GM21423 (cell line): ENCODE measurements around the gene CEP295NL.
"Not testable (repeated sequence)": the region's sequence is repeated elsewhere in the genome, so short reads cannot be mapped to it uniquely, and the experiment has no call there.

Experiments
- ATAC-seq: cut with Tn5 transposase; IDR thresholded peaks from one replicate; pipeline ENCODE4 v1.9.1; 2021; ENCODE audit warnings: mild to moderate bottlenecking, moderate library complexity; ENCODE audit not compliant: unreplicated experiment

Gene CEP295NL, protein sequence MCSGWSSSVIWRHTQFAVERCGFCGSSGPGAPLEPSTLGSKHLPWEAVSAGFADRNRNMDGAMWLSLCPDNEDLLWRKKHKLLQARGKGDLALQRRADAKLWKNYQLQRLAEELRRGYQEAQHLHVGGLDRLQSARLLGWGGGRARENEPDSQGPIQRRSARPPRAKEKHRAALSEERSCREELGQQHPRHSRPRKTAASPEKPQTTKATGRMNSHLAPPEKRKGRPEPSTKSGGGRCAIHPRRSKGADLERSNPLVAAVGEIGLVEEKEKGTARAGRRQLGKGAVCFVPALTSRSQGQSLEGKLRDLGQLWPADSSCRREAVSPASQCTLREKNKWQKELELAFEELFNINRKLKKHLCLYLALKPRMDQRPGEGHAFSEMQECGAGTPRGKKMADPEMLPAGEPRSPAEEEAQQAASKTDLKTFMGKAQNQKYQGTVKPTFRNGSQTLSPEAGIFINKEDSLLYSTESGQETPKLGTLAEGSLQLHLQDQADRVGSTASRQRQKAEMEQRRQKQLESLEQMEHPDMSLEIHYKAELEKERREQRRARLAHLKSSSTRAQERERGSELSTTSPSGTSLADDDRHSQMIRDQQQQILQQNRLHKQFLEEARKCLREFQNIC

DNA sequence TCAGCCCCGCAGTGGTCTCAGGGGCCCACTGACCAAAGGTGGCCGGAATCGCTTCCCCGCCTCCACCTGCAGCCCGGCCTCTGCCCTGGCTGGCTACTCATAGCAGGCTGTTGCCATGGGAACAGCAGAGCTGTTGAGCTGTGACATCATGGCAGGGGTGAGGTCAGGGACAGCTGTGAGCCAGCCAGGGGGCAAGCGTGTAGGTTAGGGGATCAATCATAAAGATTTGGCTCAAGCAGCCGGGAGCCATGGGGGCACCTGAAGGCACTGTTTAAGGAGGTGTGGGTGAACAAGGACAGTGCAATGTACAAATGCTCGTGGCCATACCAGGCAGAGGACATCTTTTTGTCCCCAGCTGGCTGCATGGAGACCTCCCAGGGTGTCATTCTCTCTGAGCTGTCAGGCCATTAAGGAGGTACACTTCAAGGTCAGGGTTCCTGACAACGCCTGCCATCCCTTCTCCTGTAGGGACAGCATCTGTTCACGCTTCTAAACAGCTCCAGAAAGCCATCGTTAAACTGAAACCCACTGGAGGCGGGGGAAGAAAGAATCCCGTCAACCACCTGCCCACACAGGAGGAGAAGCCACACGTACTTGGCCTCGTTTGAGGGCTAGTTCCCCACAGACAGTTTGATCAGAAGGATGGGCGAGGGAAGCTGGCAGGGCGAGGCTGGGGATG is at the start of gene CEP295NL:
CEP295NL (minus strand) TSS at position 101 of the 679 bp plus-strand sequence. CDS start 1,373 bp downstream, outside the sequence.
- no peak for ATAC-seq

DNA sequence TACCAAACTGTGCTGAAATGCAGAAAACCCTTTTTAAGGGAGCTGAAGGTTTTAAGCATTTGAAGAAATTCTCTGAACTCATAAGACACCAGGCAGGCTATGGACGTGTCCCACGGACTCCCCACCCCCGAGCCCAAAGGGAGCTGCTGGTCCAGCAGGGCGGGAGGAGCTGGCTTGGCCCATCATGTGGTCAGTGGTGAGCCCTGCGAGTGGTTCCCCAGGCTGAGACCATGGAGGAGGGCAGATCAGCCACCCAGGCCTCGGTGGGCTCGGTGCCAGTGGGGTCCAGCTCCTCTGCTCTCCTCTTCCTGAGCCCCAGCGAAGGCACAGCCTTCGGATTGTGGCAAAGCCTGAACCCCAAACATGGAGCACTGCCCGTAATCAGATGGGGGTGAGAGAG is 49.7 kb upstream of the CEP295NL start:
- no peak for ATAC-seq

DNA sequence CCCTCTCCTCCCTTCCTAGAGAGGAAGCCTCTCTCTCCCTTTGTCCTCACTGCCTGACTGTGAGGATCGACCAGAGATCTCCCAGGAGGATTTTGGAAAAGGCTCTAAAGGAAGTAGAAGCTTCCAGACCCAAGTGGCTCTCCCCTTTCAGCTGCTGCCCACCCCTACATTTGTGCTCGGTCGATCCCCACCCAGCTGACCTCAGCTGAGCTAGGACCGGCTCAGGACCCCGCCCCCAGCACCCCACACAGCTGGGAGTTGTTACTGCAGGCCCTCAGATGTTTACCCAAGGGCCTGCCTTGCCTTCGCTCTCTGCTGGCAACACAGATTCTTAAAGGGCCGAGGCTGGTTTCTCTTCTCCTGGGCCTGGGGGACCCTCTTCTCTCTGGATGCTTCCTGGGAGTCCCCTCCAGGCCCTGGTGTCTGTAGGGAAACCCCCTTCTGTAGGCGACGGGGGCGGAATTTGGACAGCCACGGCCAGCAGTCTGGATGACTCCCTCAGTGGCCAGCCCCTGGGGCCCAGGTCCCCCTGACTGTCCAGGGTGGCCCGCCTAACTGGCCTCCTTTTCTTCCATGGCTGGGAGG is 49.1 kb upstream of the CEP295NL start:
- ATAC-seq = no peak

DNA sequence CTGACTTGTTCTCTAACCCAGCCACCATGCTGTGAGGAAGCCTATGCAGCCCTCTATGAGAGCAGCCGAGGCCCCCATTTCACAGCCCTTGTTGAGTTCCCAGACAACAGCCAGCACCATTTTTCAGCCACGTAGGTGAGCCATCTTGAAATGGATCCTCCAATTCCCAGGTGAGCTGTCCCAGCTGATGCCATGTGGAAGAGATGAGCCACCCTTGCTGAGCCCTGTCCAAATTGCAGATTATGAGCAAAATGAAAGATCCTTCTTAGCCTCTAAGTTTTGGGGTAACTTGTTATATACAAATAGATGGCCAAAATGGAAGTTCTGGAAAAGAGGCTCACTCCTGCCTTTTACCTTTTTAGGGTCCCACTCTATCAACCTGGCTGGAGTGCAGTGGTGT is 47.9 kb upstream of the CEP295NL start:
- no peak for ATAC-seq

DNA sequence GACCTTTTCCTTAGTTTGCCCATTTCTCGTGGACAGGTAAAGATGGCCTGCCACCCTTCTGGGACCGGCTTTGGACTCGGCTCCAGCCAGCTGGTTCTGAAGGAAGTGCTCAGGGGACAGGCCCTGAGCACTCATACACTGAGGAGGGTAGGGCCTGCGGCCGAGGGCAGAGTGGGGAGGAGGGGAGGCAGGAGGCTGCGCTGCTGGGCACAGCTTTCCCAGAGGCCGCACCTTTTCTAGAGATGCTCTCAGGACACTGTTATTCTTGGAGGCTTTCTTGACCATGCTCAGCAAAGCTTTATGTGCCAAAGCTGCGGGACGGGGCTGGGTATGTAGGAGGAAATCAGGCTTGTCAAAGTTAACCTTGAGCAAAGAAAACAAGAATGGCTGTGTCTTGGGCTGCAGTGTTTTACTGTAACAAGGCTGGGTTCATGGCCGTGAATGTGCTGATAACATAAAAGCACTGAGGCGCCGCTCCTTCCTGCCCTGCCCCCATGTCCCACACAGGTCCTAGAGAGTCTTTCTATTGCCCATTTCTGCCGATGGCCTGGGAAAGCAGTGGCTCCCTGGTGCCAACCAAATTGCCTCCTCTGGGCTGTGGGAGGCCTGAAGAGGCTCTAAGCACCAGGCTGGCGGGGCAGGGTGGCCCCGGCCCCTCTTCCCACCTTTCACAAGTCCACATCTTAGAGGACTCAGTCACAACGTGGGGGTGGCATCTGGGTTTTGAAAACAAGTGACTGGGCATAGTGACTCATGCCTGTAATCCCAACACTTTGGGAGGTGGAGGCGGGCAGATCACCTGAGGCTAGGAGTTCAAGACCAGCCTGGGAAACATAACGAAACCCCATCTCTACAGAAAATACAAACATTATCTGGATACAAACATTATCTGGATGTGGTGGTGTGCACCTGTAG is 44.5 kb upstream of the CEP295NL start:
- ATAC-seq = no peak

DNA sequence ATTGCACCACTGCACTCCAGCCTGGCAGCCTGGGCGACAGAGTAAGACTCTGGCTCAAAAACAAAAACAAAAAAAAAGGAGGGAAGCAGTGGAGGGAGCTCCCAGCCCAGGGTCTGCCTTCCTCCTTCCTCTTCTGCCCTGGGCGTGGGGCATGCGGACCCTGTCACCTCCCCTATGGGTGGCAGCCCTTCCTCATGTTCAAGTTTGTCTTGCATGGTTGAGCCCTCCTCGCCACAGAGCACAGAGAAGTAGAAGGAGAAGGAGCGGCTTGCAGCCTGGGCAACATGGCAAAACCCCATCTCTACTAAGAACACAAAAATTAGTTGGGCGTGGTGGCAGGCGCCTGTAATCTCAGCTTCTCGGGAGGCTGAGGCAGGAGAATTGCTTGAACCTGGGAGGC is 43.6 kb upstream of the CEP295NL start:
- no peak for ATAC-seq

DNA sequence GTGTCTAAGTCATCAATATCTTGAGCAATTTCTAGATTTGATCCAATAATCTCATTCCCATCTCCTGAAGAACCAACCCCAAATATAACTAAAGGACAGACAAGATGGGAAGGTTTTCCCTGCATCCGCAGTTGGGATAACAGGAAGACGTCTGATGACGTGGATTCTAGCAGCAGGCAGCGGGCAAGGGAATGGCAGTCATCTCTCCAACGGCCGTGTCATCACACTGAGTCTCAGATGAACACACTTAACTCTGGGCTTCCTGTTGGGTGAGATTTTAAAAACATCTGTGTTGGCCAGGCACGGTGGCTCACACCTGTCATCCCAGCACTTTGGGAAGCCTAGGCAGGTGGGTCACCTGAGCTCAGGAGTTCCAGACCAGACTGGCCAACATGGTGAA is 43.1 kb upstream of the CEP295NL start:
- ATAC-seq = no peak

DNA sequence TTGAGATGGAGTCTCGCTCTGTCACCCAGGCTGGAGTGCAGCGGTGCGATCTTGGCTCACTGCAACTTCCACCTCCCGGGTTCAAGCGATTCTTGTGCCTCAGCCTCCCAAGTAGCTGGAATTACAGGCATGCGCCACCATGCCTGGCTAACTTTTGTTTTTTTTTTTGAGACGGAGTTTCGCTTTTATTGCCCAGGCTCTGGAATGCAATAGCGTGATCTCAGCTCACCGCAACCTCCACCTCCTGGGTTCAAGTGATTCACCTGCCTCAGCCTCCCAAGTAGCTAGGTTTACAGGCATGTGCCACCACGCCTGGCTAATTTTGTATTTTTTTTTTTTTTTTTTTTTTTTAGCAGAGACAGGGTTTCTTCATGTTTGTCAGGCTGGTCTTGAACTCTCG is 42.5 kb upstream of the CEP295NL start:
- ATAC-seq = not testable (repeated sequence)

DNA sequence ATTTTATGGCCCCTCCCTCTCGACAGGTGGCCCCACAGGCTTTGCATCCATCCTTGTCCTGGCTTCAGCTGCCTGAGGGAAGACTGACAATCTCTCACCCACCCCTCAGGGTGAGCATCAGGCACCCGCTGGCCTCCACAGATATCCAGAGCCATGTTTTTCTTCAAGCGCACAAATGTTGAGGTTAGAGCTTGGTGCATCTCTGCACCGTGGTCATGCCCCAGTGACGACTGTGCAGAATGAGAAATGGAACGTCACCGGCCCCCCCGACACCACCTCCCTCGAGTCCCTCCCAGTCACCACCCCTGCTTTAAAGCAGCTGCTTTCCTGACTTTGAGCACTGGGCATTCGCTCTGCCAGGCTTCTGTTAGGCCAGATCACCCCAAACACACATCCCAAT is 42.0 kb upstream of the CEP295NL start:
- no peak for ATAC-seq

DNA sequence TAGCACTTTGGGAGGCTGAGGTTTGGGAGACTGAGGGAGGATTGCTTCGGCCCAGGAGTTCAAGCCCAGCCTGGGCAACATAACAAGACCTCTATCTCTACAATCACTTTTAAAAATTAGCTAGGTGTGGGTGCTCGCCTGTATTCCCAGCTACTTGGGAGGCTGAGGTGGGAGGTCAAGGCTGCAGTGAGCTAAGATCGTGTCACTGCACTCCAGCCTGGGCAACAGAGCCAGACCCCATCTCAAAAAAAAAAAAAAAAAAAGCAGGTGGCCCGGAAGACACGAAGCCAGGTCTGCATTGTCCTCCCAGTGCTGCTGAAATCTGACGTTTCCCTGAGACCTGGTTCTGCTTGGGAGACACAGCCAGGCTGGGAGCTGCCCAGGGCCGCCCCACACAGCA is 41.0 kb upstream of the CEP295NL start:
- no peak for ATAC-seq

DNA sequence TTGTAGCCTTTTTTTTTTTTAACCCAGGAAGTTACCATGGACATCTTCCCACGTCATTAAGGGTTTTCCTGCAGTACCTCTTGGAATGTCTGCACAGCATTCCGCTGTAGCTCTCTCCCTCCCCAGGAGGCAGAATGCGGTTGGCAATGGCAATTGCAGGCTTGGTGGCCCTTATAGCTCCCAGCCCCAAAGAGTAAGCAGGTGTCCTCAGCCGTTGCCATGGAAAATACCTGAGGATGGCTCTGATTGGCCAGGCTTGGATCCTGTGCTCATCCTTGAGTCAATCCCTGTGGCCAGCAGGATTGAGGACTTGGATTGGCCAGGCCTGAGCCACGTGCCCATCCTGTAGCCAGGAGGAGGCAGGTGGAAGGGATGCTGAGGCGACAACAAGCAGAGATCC is 37.7 kb upstream of the CEP295NL start:
- no peak for ATAC-seq

DNA sequence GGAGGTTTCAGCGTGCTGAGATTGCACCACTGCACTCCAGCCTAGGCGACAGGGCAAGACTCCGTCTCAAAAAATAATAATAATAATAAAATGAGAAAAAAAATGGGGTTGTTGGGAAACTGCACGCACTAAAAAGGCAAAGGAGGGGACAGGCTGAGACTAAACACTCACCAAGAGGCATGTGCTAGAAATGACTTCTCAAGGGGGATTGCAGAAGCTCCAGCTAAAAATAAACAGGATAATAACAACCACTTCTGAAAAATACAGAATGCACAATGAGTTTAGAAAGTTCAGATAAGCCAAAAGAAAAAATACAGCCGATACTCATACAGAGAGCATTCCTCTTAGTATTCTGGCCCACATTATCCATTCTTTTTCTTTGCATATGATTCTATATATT is 37.3 kb upstream of the CEP295NL start:
- no peak for ATAC-seq

DNA sequence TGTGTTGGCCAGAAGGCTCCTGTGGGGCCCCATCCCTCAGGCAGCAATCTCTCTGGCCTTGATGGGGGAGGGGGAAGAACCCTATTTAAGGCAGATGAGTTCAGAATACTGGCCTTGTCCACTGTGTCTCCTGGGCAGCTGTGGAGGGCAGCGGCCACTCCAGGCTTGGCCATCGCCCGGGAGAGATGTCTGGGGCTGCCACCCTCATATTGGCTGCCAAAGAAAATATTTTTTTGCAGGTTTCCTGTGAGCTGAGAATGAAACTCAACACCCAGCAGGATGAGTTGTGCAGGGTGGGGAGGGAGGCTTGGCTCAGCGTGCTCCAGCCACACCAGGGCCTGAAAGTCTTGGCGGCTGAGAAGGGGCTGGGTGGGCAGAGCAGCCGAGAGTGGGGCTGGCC is 36.6 kb upstream of the CEP295NL start:
- ATAC-seq = no peak

DNA sequence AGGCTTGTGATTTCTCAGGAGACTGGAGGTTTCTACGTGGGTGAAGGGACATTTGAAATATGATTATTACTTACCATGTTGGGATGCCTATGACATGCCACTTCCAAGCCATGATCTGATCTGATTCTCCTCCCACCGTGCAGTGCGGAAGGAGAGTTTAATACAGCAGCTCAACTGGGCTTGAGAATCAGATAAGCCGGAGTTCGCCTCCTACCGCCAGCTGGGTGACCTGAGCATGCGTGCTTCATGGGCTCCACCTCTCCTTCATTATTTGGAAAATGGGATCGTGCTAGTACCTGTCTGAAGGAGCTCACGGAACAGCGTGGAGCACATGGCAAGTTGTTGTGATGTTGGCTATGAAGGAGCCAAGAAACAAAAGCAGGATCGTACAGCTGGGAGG is 34.6 kb upstream of the CEP295NL start:
- no peak for ATAC-seq

DNA sequence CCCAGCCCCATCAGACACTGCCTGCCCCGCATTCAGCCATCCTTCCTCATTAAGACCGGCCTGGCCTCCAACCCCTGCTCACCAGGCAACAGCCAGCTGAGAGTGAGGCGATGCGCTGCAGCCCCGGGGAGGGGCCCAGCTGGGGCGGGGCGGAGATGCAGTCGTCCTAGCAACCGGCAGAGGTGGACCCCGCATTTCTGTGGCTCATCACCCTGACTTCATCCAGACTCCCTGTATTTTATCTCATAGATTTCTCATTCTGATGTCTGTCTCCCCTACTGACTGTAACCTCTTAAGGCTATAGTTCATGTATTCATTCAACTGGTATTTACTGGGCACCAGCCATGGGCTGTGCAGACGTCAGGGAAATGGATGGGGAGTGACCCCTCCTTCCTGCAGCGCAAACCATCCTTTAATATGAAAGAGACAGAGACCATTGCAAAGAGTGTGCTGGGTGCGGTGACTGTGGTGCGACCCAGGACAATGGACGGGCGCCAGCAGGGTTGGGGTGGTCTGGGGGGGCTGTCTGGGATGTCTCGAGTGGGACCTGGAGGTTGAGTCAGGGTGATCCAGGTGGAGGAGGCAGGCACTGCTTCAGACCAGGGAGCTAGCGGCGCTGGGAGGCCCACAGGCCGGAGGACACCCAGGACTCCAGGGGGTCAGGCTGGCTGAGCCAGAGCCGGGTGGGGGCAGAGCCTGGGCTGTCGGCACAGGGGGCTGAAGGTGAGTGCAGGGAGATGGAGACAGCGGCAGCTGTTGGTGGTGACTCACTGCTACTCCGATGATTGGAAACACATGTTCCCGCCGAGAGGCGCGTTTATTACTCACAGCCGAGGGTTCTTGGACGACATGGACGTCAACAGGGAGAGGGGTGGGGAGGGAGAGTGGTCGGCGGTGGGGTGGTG is 32.7 kb upstream of the CEP295NL start:
- ATAC-seq = no peak

DNA sequence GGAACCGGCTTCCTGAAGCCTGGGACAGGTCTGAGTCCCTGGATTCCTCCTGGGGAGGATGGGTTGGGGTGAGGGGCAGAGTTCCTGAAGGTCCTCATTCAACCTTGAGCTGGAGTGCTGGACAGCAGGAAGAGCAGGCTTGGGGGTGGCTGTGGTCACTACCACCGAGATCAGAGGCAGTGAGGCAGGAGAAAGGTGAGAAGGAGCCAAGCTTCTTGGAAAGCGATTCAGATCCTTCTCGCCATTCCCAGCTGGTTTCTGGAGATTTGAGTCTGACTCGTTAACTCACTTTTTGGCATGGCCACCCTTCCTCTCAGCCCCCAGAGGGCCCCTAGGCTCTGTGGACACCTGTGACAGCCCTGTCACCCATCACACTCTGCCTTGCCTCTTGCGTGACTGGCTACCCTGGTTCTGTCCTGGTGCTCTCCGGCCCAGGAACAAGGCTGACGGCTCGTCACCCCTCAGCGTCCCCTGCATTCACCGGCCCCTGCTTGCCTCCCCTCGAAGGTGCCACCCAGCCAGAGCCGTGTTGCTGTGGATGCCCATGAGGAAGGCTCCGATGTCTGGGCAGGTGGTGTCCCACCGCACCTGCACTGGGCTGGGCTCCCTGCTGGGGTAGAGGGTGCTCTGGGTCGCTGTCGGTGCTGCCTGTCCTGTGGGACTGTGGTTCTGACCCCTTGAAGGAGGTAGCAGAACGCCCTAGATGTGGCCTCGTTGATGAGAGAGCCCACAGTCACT is 31.8 kb upstream of the CEP295NL start:
- no peak for ATAC-seq

DNA sequence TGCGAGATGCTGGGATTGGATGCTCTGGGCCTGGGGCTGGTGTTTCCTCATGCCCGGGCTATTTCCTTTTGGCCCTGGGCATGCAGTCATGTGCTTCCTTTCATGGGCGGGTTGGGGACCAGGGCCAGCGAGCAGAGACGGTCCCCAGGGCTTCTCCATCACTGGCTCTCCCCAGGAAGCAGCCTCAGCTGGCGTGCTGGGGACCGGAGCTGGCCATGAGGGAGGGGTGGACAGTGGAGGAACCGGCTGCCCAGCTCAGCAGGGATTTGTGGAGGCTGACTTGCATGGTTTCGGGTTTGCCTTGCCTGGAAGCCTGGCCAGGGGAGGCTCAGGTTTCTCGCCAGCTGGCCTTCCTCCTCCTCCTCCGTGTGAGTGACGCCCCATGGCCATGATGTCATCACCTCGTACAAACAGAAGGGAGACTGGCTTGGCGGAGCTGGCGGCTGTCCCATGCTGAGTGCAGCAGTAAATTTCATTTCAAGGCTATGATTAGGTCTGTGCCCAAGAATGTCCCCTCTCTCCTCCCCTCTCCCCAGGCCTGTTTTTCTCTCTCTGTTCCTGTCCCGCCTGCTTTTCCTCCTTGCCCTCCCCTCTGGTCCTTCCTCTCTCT is 31.1 kb upstream of the CEP295NL start:
- ATAC-seq = no peak
